GM18511 (cell line): Measurements from ENCODE around the gene RNF145.

Experiments used
- ATAC-seq: cut with Tn5 transposase; IDR thresholded peaks from one replicate; pipeline ENCODE4 v1.9.1; 2021; ENCODE audit warnings: mild to moderate bottlenecking, moderate library complexity; ENCODE audit not compliant: unreplicated experiment

The RNF145 gene

GRCh38 chr5:159198063-159199036 lies 11.0 kb downstream of the RNF145 start:
- ATAC-seq: peak; percentile 99

- no peak for ATAC-seq
These were observed 13.6 kb downstream of the RNF145 start for GRCh38 chr5:159195775-159196174.

DNA sequence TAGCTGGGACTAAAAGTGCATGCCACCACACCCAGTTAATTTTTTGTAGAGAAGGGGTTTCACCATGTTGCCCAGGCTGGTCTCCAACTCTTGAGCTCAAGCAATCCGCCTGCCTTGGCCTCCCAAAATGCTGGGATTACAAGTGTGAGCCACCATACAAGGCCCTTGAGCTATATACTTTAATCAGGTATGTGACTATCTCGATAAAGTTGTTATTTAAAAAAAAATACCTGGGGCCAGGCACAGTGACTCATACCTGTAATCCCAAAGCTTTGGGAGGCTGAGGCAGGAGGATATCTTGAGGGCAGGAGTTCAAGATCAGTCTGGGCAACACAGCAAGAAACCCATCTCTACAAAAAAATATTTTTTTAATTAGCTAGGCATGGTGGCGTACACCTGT lies 19.2 kb downstream of the RNF145 start:
- no peak for ATAC-seq

DNA sequence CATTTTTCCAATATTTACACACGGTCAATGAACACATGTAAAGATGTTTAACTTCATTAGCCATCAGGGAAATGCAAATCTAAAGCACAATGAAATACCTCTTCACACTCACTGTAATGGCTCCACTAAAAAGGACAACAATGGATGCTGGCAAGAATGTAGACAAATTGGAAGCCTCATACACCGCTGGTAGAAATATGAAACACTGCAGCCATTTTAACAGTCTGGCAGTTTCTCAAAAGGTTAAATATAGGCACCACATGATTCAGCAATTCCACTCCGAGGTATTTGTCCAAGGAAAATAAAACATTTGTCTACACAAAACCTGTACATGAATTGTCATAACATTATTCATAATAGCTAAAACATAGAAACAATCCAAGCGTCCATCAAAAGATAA lies 20.0 kb downstream of the RNF145 start:
- no peak for ATAC-seq

DNA sequence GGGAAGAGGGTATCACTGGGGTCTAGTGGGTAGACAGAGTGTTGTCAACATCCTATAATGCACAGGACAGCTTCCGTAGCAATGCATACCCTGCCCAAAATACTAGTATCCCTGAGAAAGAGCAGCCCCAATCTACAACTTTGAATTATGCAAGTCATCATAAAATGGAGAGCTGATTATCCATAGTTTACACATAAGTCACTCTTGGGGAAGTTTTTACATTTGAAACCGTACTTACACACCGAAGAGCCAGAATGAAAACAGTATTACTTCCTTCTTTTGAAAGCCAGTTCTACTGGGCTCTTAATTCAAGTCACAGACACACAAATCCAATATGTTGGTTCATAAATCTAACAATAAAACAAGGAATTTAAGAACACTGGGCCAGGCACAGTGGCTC lies 21.6 kb downstream of the RNF145 start:
- ATAC-seq: no peak

GRCh38 chr5:159186319-159186718 lies 23.0 kb downstream of the RNF145 start:
- ATAC-seq: no peak

GRCh38 chr5:159185773-159186172 lies 23.6 kb downstream of the RNF145 start:
- no peak for ATAC-seq

DNA sequence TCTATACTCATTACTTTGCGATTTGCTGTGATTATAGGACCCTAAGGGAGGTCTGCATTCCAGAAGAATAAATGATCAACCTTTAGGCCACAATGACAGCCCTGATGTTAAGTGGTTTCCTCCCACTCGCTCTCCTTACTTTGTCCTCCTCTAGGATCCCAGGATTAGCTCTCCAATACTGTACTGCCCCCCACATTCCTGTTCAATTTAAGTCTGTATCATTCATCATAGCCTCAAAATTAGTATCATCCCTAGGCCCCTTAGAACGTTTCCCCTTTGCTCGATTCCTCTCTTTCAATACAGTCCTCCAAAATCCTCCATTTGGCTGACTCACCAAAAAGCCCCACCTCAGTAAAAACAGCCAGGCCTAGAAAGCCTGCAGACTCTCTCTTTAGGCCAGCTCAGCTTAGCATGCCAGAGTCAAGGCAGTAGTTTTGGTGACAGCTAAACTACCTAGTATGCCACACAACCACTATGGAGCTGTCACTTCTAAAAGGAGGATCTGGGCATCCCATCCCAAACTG lies 24.4 kb downstream of the RNF145 start:
- no peak for ATAC-seq

DNA sequence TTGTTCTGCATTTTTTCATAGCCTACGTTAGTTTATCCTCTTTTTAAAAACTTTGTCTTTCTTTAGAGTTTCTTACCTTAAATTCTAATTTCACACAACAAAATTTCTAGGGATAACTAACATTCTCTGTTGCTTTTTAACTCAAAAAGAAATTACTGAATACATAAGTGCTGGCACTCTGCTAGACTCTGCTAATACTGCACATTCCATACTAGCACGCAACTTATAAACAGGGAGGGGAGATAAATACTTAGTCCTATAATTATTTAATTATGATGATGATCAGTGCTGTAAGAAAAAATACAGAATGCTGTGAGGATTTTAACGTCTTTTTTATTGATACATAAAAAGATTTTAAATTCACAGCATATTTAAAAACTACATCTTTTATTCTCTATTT lies 25.1 kb downstream of the RNF145 start:
- ATAC-seq: no peak

DNA sequence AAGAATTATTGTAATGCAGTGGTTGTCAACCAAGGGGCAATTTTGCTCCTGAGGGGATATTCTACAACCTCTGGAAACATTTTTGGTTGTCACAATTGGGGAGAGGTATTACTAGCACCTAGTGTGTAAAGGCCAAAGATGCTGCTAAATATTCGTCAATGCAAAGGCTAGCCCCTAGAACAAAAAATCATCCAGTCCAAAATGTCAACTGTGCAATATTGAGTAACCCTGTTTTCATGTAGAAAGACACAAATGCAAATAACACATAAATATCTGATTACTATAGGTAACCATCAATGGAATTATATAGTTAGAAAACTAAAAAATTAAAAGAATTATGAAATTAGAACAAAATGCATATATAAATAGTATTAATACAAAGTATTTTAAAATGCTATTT lies 26.1 kb downstream of the RNF145 start:
- ATAC-seq: no peak

DNA sequence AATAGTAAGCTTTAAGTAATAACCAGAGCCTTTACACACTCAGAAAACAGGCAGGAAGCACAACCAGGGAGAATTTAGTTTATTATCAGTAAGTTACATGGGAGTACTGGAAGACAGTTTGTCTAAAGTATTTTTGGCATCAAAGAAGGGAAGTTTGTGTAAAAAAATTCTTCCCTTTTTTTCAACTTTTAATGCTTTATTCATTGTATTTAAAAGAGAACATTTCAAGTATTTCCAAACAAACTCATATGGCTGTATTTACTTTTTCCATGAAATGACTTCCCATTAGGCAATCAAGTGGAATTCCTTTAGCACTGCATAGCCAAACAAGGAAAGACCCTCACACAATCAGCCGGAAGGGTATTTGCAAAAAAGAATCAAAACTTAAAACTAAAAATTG lies 26.7 kb downstream of the RNF145 start:
- no peak for ATAC-seq

DNA sequence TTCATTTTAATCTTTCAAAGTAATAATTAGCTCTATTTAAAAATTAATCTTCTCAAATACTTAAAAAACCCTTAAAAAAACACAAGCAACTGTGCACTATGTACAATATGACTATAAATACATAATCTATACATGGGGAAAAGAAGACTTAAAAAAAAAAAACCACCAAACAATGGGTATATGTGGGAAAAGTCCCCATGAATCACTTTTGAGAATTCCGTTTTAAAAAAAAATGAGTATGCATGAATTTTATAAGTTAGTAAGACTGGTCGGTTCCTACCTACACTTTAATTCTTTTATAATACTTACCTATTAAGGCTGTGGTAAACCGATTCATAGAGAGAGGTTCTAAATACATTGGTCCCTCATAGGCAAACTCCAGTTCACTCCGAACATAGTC lies 27.7 kb downstream of the RNF145 start:
- ATAC-seq: no peak

DNA sequence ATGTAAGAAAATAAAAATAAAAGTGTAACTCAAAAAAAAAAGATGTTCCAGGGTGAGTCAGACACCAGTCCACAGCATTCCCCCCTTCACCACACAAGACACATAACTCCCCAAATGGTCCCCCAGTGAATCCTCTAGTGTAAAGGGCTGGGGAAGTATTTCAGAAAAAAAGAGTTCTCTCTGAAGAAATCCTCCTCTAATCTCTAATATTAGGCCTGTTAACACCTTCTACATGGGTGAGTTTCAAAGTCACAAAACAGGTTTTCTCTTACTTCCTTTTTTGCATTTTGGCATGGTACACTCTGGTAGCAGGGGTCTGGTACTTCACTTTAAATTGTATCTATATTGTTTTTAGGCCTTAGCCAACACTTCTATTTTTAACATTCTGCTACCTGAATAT lies 28.2 kb downstream of the RNF145 start:
- peak; percentile 80 for ATAC-seq

DNA sequence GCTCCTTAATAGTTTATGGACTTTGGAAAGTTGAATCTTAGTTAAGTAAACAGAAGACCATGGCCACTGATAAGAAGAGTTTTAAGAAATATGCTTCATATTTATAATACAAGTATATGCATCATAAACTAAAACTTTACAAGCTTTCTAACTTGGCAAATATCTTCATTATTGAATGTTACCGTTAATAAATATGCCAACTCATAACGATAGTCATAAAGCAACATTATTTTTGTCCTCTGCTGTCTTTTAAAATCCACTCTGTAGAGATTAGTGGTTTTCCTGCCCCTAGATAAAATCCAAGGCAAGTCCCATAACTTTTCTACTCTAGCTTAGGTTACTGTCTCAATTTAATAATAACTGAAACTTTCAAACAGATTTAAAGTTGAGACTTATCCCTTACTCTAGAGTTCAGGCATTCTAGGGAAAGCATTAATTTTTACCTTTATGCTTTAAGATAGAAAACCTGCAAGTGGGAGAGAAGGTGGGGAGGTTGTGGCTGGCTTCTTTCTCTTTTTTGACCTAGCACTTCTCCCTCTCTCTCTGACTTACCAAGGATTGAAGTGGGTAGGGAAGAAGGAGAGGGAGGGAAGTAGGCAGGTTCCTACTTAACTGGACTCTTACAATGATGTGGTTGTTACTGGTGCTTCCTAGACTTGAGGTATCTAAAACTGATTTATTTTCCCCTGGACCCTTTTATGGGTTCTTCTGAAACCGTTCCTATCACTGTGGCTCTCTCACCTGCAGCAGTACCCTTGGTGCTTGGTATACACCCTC lies 29.6 kb downstream of the RNF145 start:
- no peak for ATAC-seq

DNA sequence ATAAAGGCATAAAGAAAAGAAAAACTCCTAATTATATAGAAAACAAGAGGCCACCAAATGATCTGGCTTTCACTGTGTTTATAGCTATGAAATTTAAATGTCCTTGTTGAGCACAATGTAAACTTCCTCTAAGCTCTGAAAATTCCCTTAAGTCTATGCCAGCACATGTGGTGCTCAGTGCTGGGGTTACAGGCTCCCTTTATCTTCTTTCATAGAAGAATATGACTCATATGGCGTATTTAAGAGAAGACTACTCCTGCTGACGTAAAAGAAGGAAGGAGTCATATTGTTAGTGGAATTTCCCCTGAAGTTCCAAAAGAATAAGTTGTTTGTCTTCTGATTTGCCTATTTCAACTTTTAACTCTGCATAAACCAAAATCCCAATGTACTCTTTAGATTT lies 30.4 kb downstream of the RNF145 start:
- ATAC-seq: peak; percentile 64

GRCh38 chr5:159175547-159175946 lies 33.8 kb downstream of the RNF145 start:
- no peak for ATAC-seq

- no peak for ATAC-seq
These were observed 34.7 kb downstream of the RNF145 start for GRCh38 chr5:159174511-159175168.

- no peak for ATAC-seq
These were observed 38.1 kb downstream of the RNF145 start for GRCh38 chr5:159171274-159171673.

DNA sequence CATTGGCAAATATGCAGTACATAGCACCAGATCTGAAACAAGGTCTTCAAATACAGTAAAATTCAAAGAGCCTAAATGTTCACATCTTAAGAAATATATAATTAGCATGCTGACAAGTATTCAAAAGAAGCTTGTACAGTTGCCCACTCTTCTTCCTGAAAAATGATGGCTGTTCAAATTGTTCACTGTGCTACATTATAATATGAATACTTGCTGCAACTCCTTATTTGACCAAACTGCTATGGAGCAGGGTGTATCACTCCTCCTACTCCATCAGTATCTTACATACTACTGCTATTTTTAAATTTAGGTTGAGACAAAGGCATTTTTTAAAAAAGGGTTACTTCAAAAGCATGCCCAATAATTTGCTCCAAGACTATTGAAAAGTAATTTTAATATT lies 39.3 kb downstream of the RNF145 start:
- ATAC-seq: no peak

DNA sequence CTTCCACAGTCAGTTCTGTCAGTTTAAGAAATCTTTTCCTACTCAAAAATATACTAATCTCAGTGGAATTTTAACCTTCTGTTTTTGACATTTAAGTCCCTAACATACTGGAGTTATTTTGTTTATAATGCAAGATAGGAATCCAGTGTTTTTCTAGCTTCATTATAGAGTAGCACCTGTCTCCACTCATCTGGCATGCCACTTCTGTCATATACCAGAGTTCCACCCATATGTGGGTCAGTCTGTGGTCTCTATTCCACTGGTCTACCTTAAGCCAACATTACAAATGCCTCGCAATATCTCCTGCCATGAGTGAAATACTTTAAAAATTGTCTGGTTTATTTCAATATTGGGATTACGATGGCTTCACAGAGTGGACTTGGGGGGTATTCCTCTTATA lies 42.9 kb downstream of the RNF145 start:
- no peak for ATAC-seq

DNA sequence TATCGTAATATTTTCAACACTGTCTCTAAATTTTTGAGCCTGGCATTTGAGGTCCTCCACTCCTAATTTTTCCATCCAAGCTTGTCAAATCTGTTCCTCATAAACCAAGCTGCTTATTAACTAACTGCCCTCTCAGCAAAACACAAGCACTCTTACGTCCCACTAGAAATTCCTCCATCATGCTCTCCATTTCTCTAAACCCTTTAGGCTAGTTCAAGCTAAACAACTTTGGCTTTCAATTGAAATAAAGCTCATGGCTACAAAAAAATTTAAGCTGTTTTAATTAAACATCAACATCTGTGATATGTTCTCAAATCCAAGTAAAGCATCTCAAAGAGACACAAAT lies 45.7 kb downstream of the RNF145 start:
- no peak for ATAC-seq
